OCI-LY7 (cell line): ENCODE results near the gene TMEM132A. TPM values are rescaled to one million over a fixed set of nuclear protein-coding genes. Genes with fewer than 3 reads are reported as not detected.

Experiments
- BruUV-seq: library from RNA; stranded (reverse); fragments of 400-500 nt; replicated peaks from 2 replicates; lab custom pipeline; 2021; lab: Mats Ljungman, UMichigan
- CTCF ChIA-PET: fragments of 300-600 bp; sonication (Branson Sonifier 250); formaldehyde crosslinking; loops from one replicate; lab custom pipeline; 2022; ENCODE audit warnings: antibody characterized with exemption; ENCODE audit not compliant: unreplicated experiment; lab: Charles Lee
- POLR2A ChIA-PET: fragments of 300-600 bp; sonication (Branson Sonifier 250); formaldehyde crosslinking; loops from one replicate; lab custom pipeline; 2022; ENCODE audit warnings: antibody characterized with exemption; lab: Charles Lee
- DNase-seq: peaks from one replicate; pipeline ENCODE4 v3.0.0-alpha.2; 2015; ENCODE audit warnings: low spot score
- H2AFZ ChIP-seq: fragments of 200-600 bp; sonication (generic), shearing (Covaris generic); 2 replicates; pipeline ENCODE4 v1.6.1; 2014; ENCODE audit warnings: mild to moderate bottlenecking, antibody characterized with exemption, low read length, moderate library complexity
- H3K27ac ChIP-seq: fragments of 200-600 bp; sonication (generic); 2 replicates; pipeline ENCODE4 v1.5.1; 2014; ENCODE audit warnings: mixed run types, low read depth, mild to moderate bottlenecking, moderate library complexity, low read length, inconsistent platforms; ENCODE audit not compliant: poor library complexity, severe bottlenecking
- H3K36me3 ChIP-seq: fragments of 200-600 bp; sonication (generic); 2 replicates; pipeline ENCODE4 v1.6.1; 2014; ENCODE audit warnings: mild to moderate bottlenecking, antibody characterized with exemption, low read length, moderate library complexity, mixed read lengths; ENCODE audit not compliant: insufficient read depth
- H3K4me1 ChIP-seq: fragments of 200-600 bp; sonication (generic); 2 replicates; pipeline ENCODE4 v1.5.1; 2014; ENCODE audit warnings: mild to moderate bottlenecking, low read length; ENCODE audit not compliant: insufficient read depth, poor library complexity, severe bottlenecking
- H3K4me2 ChIP-seq: fragments of 200-600 bp; sonication (generic); 2 replicates; pipeline ENCODE4 v1.6.1; 2014; ENCODE audit warnings: mild to moderate bottlenecking, low read length
- H3K4me3 ChIP-seq: fragments of 200-600 bp; sonication (generic); 2 replicates; pipeline ENCODE4 v1.5.1; 2014; ENCODE audit warnings: mild to moderate bottlenecking, low read depth, low read length; ENCODE audit not compliant: poor library complexity, severe bottlenecking
- H3K79me2 ChIP-seq: fragments of 200-600 bp; sonication (generic); 2 replicates; pipeline ENCODE4 v1.6.1; 2016; ENCODE audit warnings: low read depth, mild to moderate bottlenecking, low read length, moderate library complexity, mixed read lengths; ENCODE audit not compliant: insufficient read depth
- H3K9me2 ChIP-seq: fragments of 200-600 bp; sonication (generic); 2 replicates; pipeline ENCODE4 v1.6.1; 2016; ENCODE audit warnings: mild to moderate bottlenecking, low read length, mixed read lengths; ENCODE audit not compliant: insufficient read depth
- H3K9me3 ChIP-seq: fragments of 200-600 bp; sonication (generic); 2 replicates; pipeline ENCODE4 v1.6.1; 2014; ENCODE audit warnings: mild to moderate bottlenecking, mixed run types, low read length, mixed read lengths
- H4K20me1 ChIP-seq: fragments of 200-600 bp; sonication (generic); 2 replicates; pipeline ENCODE4 v1.6.1; 2014; ENCODE audit warnings: mild to moderate bottlenecking, antibody characterized with exemption, low read length, moderate library complexity, mixed read lengths; ENCODE audit not compliant: insufficient read depth
- CTCF ChIP-seq: fragments of 200-600 bp; sonication (generic); conservative IDR thresholded peaks from 2 replicates; pipeline ENCODE4 v1.5.1; 2014; ENCODE audit warnings: mild to moderate bottlenecking, antibody characterized with exemption, low read length, moderate library complexity, mixed read lengths
- EZH2phosphoT487 ChIP-seq: fragments of 200-600 bp; sonication (generic); IDR thresholded peaks from 2 replicates; pipeline ENCODE4 v1.6.1; 2018; ENCODE audit warnings: low read depth, borderline replicate concordance, mild to moderate bottlenecking, mixed run types, antibody characterized with exemption, low read length, moderate library complexity, mixed read lengths
- intact Hi-C: fragments of 100-400 bp; cut with micrococcal nuclease; formaldehyde crosslinking; loops from one replicate; pipeline ENCODE4 v1.10.0; 2022; ENCODE audit not compliant: unreplicated experiment
- total RNA-seq, 2 experiments: library from RNA; depleted of rRNA in 1 of 2; stranded (reverse); fragments of >200 nt in 1 of 2; shearing (Covaris generic) in 1 of 2; gene quantifications; 2 replicates each; pipeline ENCODE4 v1.2.3, GENCODE V29; 2014 to 2022

Gene TMEM132A
- total RNA-seq, 2 experiments from 2014 or later, result 5.5 to 8.9 TPM

GRCh38 chr11:60950024-60950423, 25.8 kb downstream of the TMEM132A start:
- peaks cover 36% of the 10 kb centered on the region for H3K4me1 ChIP-seq
- H2AFZ ChIP-seq, result no peak overlapping the region
- intact Hi-C loops, result loop anchor here (10.0 kb wide), 1 partner anchor 55 kb away; no protein-coding TSS in a partner anchor
- no peak overlapping the region for H3K27ac ChIP-seq
- peaks cover 3% of the 10 kb centered on the region; the same call in 1 of the 2 replicates for H3K79me2 ChIP-seq
- H3K9me3 ChIP-seq, result no peaks in the 10 kb centered on the region
- no TSS peak for BruUV-seq
- DNase-seq, result no peak
- H3K4me3 ChIP-seq, result peak overlapping the region; percentile 64
- ChIA-PET CTCF (interaction anchor here (1.1 to 1.3 kb wide), 2 partner anchors 10 to 50 kb away, joined by 3 to 5 read pairs; no protein-coding TSS in a partner anchor), POLR2A (interaction anchor here (0.6 to 2.0 kb wide), 11 partner anchors 10 to 406 kb away, joined by 3 to 10 read pairs (median 4); partner anchors contain the start of gene PRPF19)
- H4K20me1 ChIP-seq, result no peaks in the 10 kb centered on the region
- H3K4me2 ChIP-seq, result peak overlapping the region; percentile 80
- H3K9me2 ChIP-seq, result no peaks in the 10 kb centered on the region
- no peaks in the 10 kb centered on the region for H3K36me3 ChIP-seq
- TF ChIP-seq CTCF (no peak), EZH2phosphoT487 (no peak)

GRCh38 chr11:60950933-60951605, 26.8 kb downstream of the TMEM132A start:
- no peak for TF ChIP-seq EZH2phosphoT487
- TF ChIP-seq CTCF, result no peak
- peak overlapping the region; percentile 64 for H3K4me3 ChIP-seq
- no TSS peak for BruUV-seq
- H3K4me1 ChIP-seq, result peaks cover 36% of the 10 kb centered on the region
- H4K20me1 ChIP-seq, result no peaks in the 10 kb centered on the region
- peak overlapping the region; percentile 47 for H3K27ac ChIP-seq
- intact Hi-C loops, result loop anchor here (10.0 kb wide), 1 partner anchor 56 kb away; no protein-coding TSS in a partner anchor
- peak overlapping the region; percentile 80 for H3K4me2 ChIP-seq
- no peaks in the 10 kb centered on the region for H3K9me3 ChIP-seq
- H3K36me3 ChIP-seq, result no peaks in the 10 kb centered on the region
- peak overlapping the region; percentile 89; the same call in 1 of the 2 replicates for H2AFZ ChIP-seq
- POLR2A ChIA-PET, result interaction anchor here (1.0 to 2.0 kb wide), 3 partner anchors 11 to 207 kb away, joined by 5 to 6 read pairs (median 6); no protein-coding TSS in a partner anchor
- DNase-seq, result no peak
- CTCF ChIA-PET, result interaction anchor here (1.3 kb wide), 2 partner anchors 11 to 38 kb away, joined by 5 read pairs; partner anchors contain the start of gene TMEM109
- no peaks in the 10 kb centered on the region for H3K9me2 ChIP-seq
- peaks cover 3% of the 10 kb centered on the region; the same call in 1 of the 2 replicates for H3K79me2 ChIP-seq
